Mesenchymal stem cell (in vitro differentiated cells and primary cell): ENCODE measurements around the gene KRT27.
A peak's percentile ranks its signal among the peaks of the same experiment; 100 is the strongest.

Experiments
- DNase-seq: peaks from one replicate; pipeline ENCODE4 v3.0.0-alpha.2; 2013
- H2AFZ ChIP-seq: one replicate; pipeline ENCODE4 v1.6.1; 2013; ENCODE audit warnings: low read depth, mild to moderate bottlenecking, control low read depth, inconsistent platforms, low read length, moderate library complexity
- H2AK5ac ChIP-seq: 2 replicates; pipeline ENCODE4 v1.6.1; 2013; ENCODE audit warnings: low read length, moderate library complexity, mild to moderate bottlenecking, inconsistent platforms; ENCODE audit not compliant: severe bottlenecking
- H2BK120ac ChIP-seq: one replicate; pipeline ENCODE4 v1.6.1; 2013; ENCODE audit warnings: low read depth, mild to moderate bottlenecking, inconsistent platforms, low read length, moderate library complexity
- H2BK12ac ChIP-seq, 2 experiments: one replicate each; pipeline ENCODE4 v1.6.1; 2013; ENCODE audit warnings: inconsistent platforms in 2 of 2, low read length in 2 of 2, mild to moderate bottlenecking in 2 of 2, moderate library complexity in 2 of 2, control low read depth in 1 of 2
- H2BK15ac ChIP-seq: one replicate; pipeline ENCODE4 v1.6.1; 2013; ENCODE audit warnings: mild to moderate bottlenecking, low read depth, inconsistent platforms; ENCODE audit not compliant: poor library complexity, severe bottlenecking
- H2BK5ac ChIP-seq: 2 replicates; pipeline ENCODE4 v1.6.1; 2013; ENCODE audit warnings: low read depth, mild to moderate bottlenecking, low read length, control low read depth, inconsistent platforms; ENCODE audit not compliant: poor library complexity, severe bottlenecking
- H3K14ac ChIP-seq, 2 experiments: one replicate each; pipeline ENCODE4 v1.6.1; 2013; ENCODE audit warnings: inconsistent platforms in 2 of 2, low read length in 2 of 2, control low read depth in 1 of 2, mild to moderate bottlenecking in 1 of 2, moderate library complexity in 1 of 2
- H3K18ac ChIP-seq, 2 experiments: one replicate each; pipeline ENCODE4 v1.6.1; 2013; ENCODE audit warnings: inconsistent platforms in 2 of 2, low read length in 2 of 2, control low read depth in 1 of 2, low read depth in 1 of 2, mild to moderate bottlenecking in 1 of 2
- H3K23ac ChIP-seq, 2 experiments: one replicate each; pipeline ENCODE4 v1.6.1; 2013; ENCODE audit warnings: inconsistent platforms in 2 of 2, low read length in 2 of 2, mild to moderate bottlenecking in 2 of 2, moderate library complexity in 2 of 2, control low read depth in 1 of 2
- H3K27ac ChIP-seq: 2 replicates; pipeline ENCODE4 v1.5.1; 2013; ENCODE audit warnings: mild to moderate bottlenecking, moderate library complexity, low read length, control low read depth, inconsistent platforms; ENCODE audit not compliant: poor library complexity, severe bottlenecking
- H3K27me3 ChIP-seq, 2 experiments: 2 replicates each; pipeline versions ENCODE4 v1.6.1 to v1.7.0; 2013; ENCODE audit warnings: low read length in 2 of 2, mild to moderate bottlenecking in 2 of 2, moderate library complexity in 2 of 2, control low read depth in 1 of 2, inconsistent platforms in 1 of 2; ENCODE audit not compliant: control insufficient read depth in 1 of 2, insufficient read depth in 1 of 2
- H3K36me3 ChIP-seq, 2 experiments: 2 replicates each; pipeline versions ENCODE4 v1.6.1 to v1.7.0; 2013; ENCODE audit warnings: low read length in 2 of 2, control low read depth in 1 of 2, inconsistent platforms in 1 of 2, low read depth in 1 of 2, mild to moderate bottlenecking in 1 of 2; ENCODE audit not compliant: insufficient read depth in 2 of 2, control insufficient read depth in 1 of 2
- H3K4ac ChIP-seq, 2 experiments: one replicate each; pipeline ENCODE4 v1.6.1; 2013; ENCODE audit warnings: inconsistent platforms in 2 of 2, low read length in 2 of 2, mild to moderate bottlenecking in 2 of 2, moderate library complexity in 2 of 2, control low read depth in 1 of 2, low read depth in 1 of 2
- H3K4me1 ChIP-seq: 2 replicates; pipeline ENCODE4 v1.6.1; 2013; ENCODE audit warnings: low read depth, low read length, control low read depth; ENCODE audit not compliant: control insufficient read depth, insufficient read depth
- H3K4me2 ChIP-seq: 2 replicates; pipeline ENCODE4 v1.6.1; 2013; ENCODE audit warnings: low read length, mild to moderate bottlenecking, inconsistent platforms; ENCODE audit not compliant: poor library complexity, severe bottlenecking
- H3K4me3 ChIP-seq, 2 experiments: 2 replicates each; pipeline versions ENCODE4 v1.5.1 to v1.7.0; 2013; ENCODE audit warnings: low read length in 2 of 2, mild to moderate bottlenecking in 2 of 2, control low read depth in 1 of 2, low read depth in 1 of 2; ENCODE audit not compliant: insufficient read depth in 1 of 2
- H3K79me1 ChIP-seq: replicated peaks from 2 replicates; pipeline ENCODE4 v1.6.1; 2013; ENCODE audit warnings: mild to moderate bottlenecking, control low read depth, low read length, inconsistent platforms; ENCODE audit not compliant: poor library complexity, severe bottlenecking
- H3K9ac ChIP-seq: 2 replicates; pipeline ENCODE4 v1.7.0; 2013; ENCODE audit warnings: mild to moderate bottlenecking, low read length, moderate library complexity
- H3K9me3 ChIP-seq: 2 replicates; pipeline ENCODE4 v1.7.0; 2013; ENCODE audit warnings: mild to moderate bottlenecking, low read length; ENCODE audit not compliant: control insufficient read depth
- H4K8ac ChIP-seq: one replicate; pipeline ENCODE4 v1.6.1; 2013; ENCODE audit warnings: inconsistent platforms, mild to moderate bottlenecking, low read length, moderate library complexity
- H4K91ac ChIP-seq: one replicate; pipeline ENCODE4 v1.6.1; 2013; ENCODE audit warnings: mild to moderate bottlenecking, low read length, inconsistent platforms
- WGBS: methylation state at CpG from one replicate; pipeline ENCODE4 v1.1.7; 2013; ENCODE audit warnings: mixed read lengths; 5-methylcytosine and 5-hydroxymethylcytosine counted together

KRT27 gene

DNA sequence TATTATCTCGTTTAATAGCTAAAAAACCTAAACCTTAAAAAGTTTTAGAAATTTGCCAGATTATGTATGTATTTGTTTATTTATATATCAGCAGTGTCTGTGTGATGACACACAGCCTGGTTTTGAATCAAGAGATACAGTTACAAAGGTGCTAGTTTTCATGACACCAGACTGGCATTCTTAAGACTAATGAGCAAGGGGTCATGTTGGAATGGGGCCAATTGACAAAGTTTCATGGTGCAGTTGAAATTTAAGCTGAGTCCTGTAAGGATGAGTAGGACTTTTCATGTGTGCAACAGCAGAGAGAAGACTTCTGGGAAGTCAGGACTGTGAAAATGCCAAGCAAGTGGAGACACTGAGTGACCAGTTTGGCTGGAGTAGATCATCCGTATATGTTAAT is 43.2 kb upstream of the KRT27 start:
- DNase-seq = no peak
- Histone ChIP-seq H4K8ac (no peak overlapping the region), H3K27me3 (no peaks in the 10 kb centered on the region), H2AK5ac (no peak overlapping the region), H2AFZ (no peak overlapping the region), H3K27ac (no peak overlapping the region), H2BK12ac (no peak overlapping the region), H3K79me1 (peaks cover 17% of the 10 kb centered on the region), H3K18ac (no peak overlapping the region), H3K9ac (no peak overlapping the region), H2BK15ac (no peak overlapping the region), H3K4ac (no peak overlapping the region), H3K36me3 (peaks cover 5 to 8% of the 10 kb centered on the region in 2 experiments), H2BK5ac (no peak overlapping the region), H3K9me3 (no peaks in the 10 kb centered on the region), H3K23ac (no peak overlapping the region), H3K4me2 (no peak overlapping the region), H3K4me1 (no peaks in the 10 kb centered on the region), H2BK120ac (no peak overlapping the region), H3K14ac (no peak overlapping the region), H3K4me3 (no peak overlapping the region), H4K91ac (no peak overlapping the region)
- whole genome bisulfite sequencing = no CpG with 5 or more reads among the region's 2 CpGs

DNA sequence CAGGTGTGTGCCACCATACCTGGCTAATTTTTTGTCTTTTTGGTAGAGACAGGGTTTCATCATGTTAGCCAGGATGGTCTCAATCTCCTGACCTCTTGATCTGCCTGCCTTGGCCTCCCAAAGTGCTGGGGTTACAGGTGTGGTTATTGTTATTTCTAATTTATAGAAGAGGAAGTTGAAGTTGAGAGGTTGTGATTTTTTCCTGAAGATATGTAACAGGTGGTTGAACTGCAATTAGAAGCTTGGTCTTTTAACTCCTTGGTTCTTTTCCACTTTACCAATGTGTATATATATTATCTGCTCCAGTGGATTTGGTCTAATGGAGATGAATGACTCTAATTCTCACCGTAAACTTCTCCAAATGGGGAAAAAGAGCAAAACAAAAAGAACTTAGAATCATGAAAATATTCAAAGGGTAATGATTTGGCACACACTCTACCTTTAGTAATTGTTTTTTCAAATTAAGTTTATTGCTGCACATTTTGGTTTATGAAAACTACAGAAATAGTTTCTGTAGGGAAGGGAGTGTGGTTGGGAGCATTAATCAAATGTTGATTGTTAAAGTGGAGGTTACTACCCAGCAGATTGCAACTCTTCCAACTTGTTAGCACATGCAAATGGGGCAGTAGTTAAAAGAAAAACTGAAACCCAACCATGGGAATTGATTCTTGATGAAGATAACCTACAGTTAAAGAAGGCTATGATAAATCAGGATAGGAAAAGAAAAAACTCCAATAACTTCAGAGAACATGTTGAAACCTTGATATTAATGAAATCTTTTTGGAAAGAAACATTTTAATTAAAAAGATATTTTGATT is 41.9 kb upstream of the KRT27 start:
- no CpG with 5 or more reads among the region's 1 CpG for WGBS
- peaks cover 5 to 8% of the 10 kb centered on the region in 2 experiments for H3K36me3 ChIP-seq
- no peak overlapping the region for H2AK5ac ChIP-seq
- DNase-seq = no peak
- no peak overlapping the region for H3K14ac ChIP-seq
- no peaks in the 10 kb centered on the region for H3K9me3 ChIP-seq
- H2BK15ac ChIP-seq = no peak overlapping the region
- no peak overlapping the region for H3K4ac ChIP-seq
- no peak overlapping the region for H3K18ac ChIP-seq
- H2AFZ ChIP-seq = no peak overlapping the region
- no peak overlapping the region for H4K91ac ChIP-seq
- H3K4me2 ChIP-seq = no peak overlapping the region
- H3K23ac ChIP-seq = no peak overlapping the region
- no peak overlapping the region for H4K8ac ChIP-seq
- H3K27ac ChIP-seq = no peak overlapping the region
- H3K79me1 ChIP-seq = peaks cover 15% of the 10 kb centered on the region
- H3K9ac ChIP-seq = no peak overlapping the region
- peaks cover 1% of the 10 kb centered on the region for H3K4me1 ChIP-seq
- no peak overlapping the region for H3K4me3 ChIP-seq
- no peak overlapping the region for H2BK120ac ChIP-seq
- no peak overlapping the region for H2BK5ac ChIP-seq
- H3K27me3 ChIP-seq = no peaks in the 10 kb centered on the region
- no peak overlapping the region for H2BK12ac ChIP-seq

DNA sequence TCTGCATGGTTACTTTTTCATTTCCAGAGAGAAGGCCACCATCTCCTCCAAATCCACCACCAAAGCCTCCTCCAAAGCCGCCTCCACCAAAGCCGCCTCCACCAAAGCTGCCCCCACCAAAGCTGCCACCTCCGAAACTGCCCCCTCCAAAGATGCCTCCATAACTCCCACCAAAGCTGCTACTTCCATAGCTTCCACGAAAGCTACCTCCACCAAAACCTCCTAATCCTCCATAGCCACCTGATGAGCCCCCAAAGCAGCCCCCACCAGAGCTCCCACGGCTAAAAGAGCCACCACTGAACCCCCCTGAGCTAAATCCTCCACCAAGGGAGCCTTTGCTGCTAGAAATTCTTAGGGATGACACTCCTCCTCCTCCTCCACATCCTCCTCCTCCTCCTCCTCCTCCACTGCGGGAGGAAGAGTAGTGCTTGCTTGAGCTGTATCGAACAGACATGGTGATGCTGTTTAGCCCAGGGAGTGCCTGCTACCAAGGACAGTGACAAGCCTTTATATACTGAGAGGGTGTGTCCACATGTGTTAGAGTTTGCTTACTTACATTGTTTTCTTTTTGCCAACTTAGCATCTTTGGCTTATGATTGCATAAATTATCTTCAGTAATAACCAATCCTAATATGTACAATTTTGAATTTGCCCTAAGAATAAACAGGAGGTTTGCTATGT is 39.9 kb upstream of the KRT27 start, which contains the start of gene KRT10:
TSS of gene KRT10 (minus strand) at position 483 of the 681 bp plus-strand sequence. CDS start at position 454, 29 bp downstream.
- Histone ChIP-seq H2BK5ac (no peak within 1 kb of the TSS), H3K36me3 (peaks cover 7 to 16% of the 10 kb centered on the region in 2 experiments), H3K79me1 (peaks cover 17% of the 10 kb centered on the region), H3K27ac (no peak within 1 kb of the TSS), H2AK5ac (no peak within 1 kb of the TSS), H3K27me3 (no peaks in the 10 kb centered on the region), H3K9me3 (no peaks in the 10 kb centered on the region), H3K4me3 (no peak within 1 kb of the TSS), H2BK12ac (no peak within 1 kb of the TSS), H2BK120ac (no peak within 1 kb of the TSS), H3K23ac (no peak within 1 kb of the TSS), H2AFZ (no peak within 1 kb of the TSS), H3K18ac (no peak within 1 kb of the TSS), H4K8ac (no peak within 1 kb of the TSS), H4K91ac (no peak within 1 kb of the TSS), H3K4me2 (no peak within 1 kb of the TSS), H3K4ac (no peak within 1 kb of the TSS), H3K14ac (no peak within 1 kb of the TSS), H3K4me1 (peaks cover 1% of the 10 kb centered on the region), H3K9ac (no peak within 1 kb of the TSS), H2BK15ac (no peak within 1 kb of the TSS)
- 93% methylated on average over 5 of the region's 7 CpGs for WGBS
- no peak for DNase-seq

DNA sequence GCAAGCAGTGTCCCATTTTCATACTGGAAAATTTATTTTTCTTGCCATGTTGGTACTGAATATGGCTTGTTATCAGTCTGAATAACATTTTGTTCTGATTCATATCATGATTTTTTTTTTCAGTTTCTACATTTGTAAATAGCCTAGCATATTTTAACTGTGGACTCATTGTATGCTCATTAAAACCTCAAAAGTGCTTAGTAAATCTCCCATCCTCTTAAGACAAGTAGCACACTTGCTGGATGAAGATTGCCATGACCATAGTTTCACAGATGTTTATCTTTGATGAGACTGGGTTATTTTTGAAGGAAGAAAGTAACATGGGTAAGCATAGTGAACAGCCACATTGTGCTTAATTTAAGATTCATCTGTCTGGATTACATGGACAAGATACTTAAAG is 39.2 kb upstream of the KRT27 start:
- DNase-seq = peak; percentile 10
- Histone ChIP-seq H3K27me3 (no peaks in the 10 kb centered on the region), H3K4ac (no peak overlapping the region), H3K18ac (no peak overlapping the region), H4K91ac (no peak overlapping the region), H3K79me1 (peaks cover 18% of the 10 kb centered on the region), H3K9ac (no peak overlapping the region), H4K8ac (no peak overlapping the region), H3K4me2 (no peak overlapping the region), H2BK5ac (no peak overlapping the region), H3K23ac (no peak overlapping the region), H2AFZ (no peak overlapping the region), H2BK15ac (no peak overlapping the region), H3K27ac (no peak overlapping the region), H3K36me3 (peaks cover 10 to 23% of the 10 kb centered on the region in 2 experiments), H2BK12ac (no peak overlapping the region), H3K9me3 (no peaks in the 10 kb centered on the region), H3K4me1 (peaks cover 1% of the 10 kb centered on the region), H2BK120ac (no peak overlapping the region), H3K14ac (no peak overlapping the region), H2AK5ac (no peak overlapping the region), H3K4me3 (no peak overlapping the region)
